BJ (cell line): ENCODE results near the gene PDCD1. TPM values are rescaled to one million over a fixed set of nuclear protein-coding genes. Genes with fewer than 3 reads are reported as not detected.
A peak's percentile ranks its signal among the peaks of the same experiment; 100 is the strongest.

ENCODE experiments used
- CTCF ChIA-PET: fragments of 350-600 bp; formaldehyde crosslinking; extraction: SDS; loops from one replicate; lab custom pipeline; 2021; ENCODE audit warnings: antibody characterized with exemption, inconsistent platforms; lab: Yijun Ruan, JAX
- POLR2A ChIA-PET: fragments of 300-600 bp; sonication (Branson Sonifier 250); formaldehyde crosslinking; extraction: SDS; loops from one replicate; lab custom pipeline; 2021; ENCODE audit warnings: antibody characterized with exemption; lab: Charles Lee
- DNase-seq: peaks from one replicate; pipeline ENCODE4 v3.0.0-alpha.2; 2011; ENCODE audit warnings: low read depth
- H3K27me3 ChIP-seq: 2 replicates; pipeline ENCODE4 v1.6.0; 2011; ENCODE audit warnings: low read length; ENCODE audit not compliant: control insufficient read depth, insufficient read depth
- H3K36me3 ChIP-seq: 2 replicates; pipeline ENCODE4 v1.5.1; 2011; ENCODE audit warnings: low read length; ENCODE audit not compliant: control insufficient read depth, insufficient read depth
- H3K4me3 ChIP-seq: 2 replicates; pipeline ENCODE4 v1.5.1; 2011; ENCODE audit warnings: low read depth, mild to moderate bottlenecking, control low read depth, low read length
- CTCF ChIP-seq: IDR thresholded peaks from 2 replicates; pipeline ENCODE4 v1.5.1; 2011; ENCODE audit warnings: low read depth, mild to moderate bottlenecking, control low read depth, inconsistent platforms, low read length, moderate library complexity; ENCODE audit not compliant: insufficient read depth
- polyA plus RNA-seq: library from polyadenylated mRNA; depleted of rRNA; stranded (reverse); fragments of >200 nt; gene quantifications from 2 replicates; pipeline ENCODE4 v1.2.3, GENCODE V29; 2011

Gene PDCD1
- polyA plus RNA-seq, 1 experiment: not detected

- no peak for DNase-seq
- Histone ChIP-seq H3K36me3 (no peaks in the 10 kb centered on the region), H3K4me3 (peak overlapping the region; percentile 71), H3K27me3 (no peaks in the 10 kb centered on the region)
- TF ChIP-seq CTCF: no peak
- CTCF ChIA-PET: interaction anchor here (2.2 kb wide), 1 partner anchor 215 kb away, joined by 8 read pairs; no protein-coding TSS in a partner anchor
- POLR2A ChIA-PET: no interaction called here
These were observed 21.8 kb upstream of the PDCD1 start for GRCh38 chr2:241880311-241881073.

- no peak for TF ChIP-seq CTCF
- CTCF ChIA-PET: interaction anchor here (0.8 to 2.6 kb wide), 14 partner anchors 11 to 220 kb away, joined by 3 to 15 read pairs (median 6); partner anchors contain the start of gene D2HGDH
These were observed 20.6 kb upstream of the PDCD1 start for GRCh38 chr2:241879326-241879725.

GRCh38 chr2:241877989-241878970 lies 19.6 kb upstream of the PDCD1 start:
- POLR2A ChIA-PET: no interaction called here

More at GRCh38 chr2:241879326-241879725, 20.6 kb upstream of the PDCD1 start:
- POLR2A ChIA-PET: no interaction called here
- no peaks in the 10 kb centered on the region for H3K36me3 ChIP-seq
- no peak for DNase-seq
- no peaks in the 10 kb centered on the region for H3K27me3 ChIP-seq
- no peak overlapping the region for H3K4me3 ChIP-seq

GRCh38 chr2:241877197-241877685 lies 18.5 kb upstream of the PDCD1 start:
- ChIA-PET POLR2A (interaction anchor here (0.5 kb wide), 1 partner anchor 9 kb away, joined by 11 read pairs; no protein-coding TSS in a partner anchor), CTCF (interaction anchor here (1.0 to 2.6 kb wide), 3 partner anchors 9 to 143 kb away, joined by 3 to 15 read pairs (median 4); partner anchors contain the start of gene D2HGDH)
- no peak for DNase-seq
- TF ChIP-seq CTCF: no peak
- Histone ChIP-seq H3K4me3 (no peak overlapping the region), H3K27me3 (no peaks in the 10 kb centered on the region), H3K36me3 (no peaks in the 10 kb centered on the region)

More at GRCh38 chr2:241877989-241878970, 19.6 kb upstream of the PDCD1 start:
- CTCF ChIA-PET: interaction anchor here (0.7 to 2.6 kb wide), 24 partner anchors 10 to 1028 kb away, joined by 3 to 15 read pairs (median 4); partner anchors contain the start of gene D2HGDH
- no peaks in the 10 kb centered on the region for H3K27me3 ChIP-seq
- H3K36me3 ChIP-seq: no peaks in the 10 kb centered on the region
- no peak for DNase-seq
- no peak overlapping the region for H3K4me3 ChIP-seq
- TF ChIP-seq CTCF: peak; percentile 89
